HT-29 (cell line): Measurements from ENCODE around the gene FAM120B. TPM values are rescaled to one million over a fixed set of nuclear protein-coding genes. Genes with fewer than 3 reads are reported as not detected.

Experiments used
- DNase-seq: peaks from one replicate; pipeline ENCODE4 v3.0.0-alpha.2; 2015; ENCODE audit warnings: low spot score
- small RNA-seq: library from RNA; depleted of rRNA; stranded (forward); fragments of <200 nt; gene quantifications from one replicate; pipeline ENCODE3, GENCODE V24; 2014
- total RNA-seq: library from RNA; depleted of rRNA; stranded (reverse); fragments of >200 nt; shearing (Covaris generic); gene quantifications from 2 replicates; pipeline ENCODE4 v1.2.3, GENCODE V29; 2014; rRNA removed

Gene FAM120B
- total RNA-seq, 1 experiment from 2014 or later: 6.9 TPM

- no peak for DNase-seq
Observed at GRCh38 chr6:170455335-170455979, 148.9 kb downstream of the FAM120B start.

GRCh38 chr6:170456334-170456733 lies 149.8 kb downstream of the FAM120B start:
- DNase-seq: no peak

Small RNAs within 50 kb of the gene (small RNA-seq; reads per million reads assigned to genes)
- not detected for gene MIR4644

Other genes with a start within 250 kb of the FAM120B start
- 2.2 and 2.6 TPM in 2 replicates for gene DLL1, start 15.7 kb upstream of the FAM120B start, total RNA-seq
- 358 and 431 TPM in 2 replicates for gene PSMB1, start 246.5 kb downstream of the FAM120B start, total RNA-seq
- gene TBP, start 247.6 kb downstream of the FAM120B start, total RNA-seq: 19.6 and 32.1 TPM in 2 replicates